ENCODE data around the gene UNC5C. TPM values are rescaled to one million over a fixed set of nuclear protein-coding genes. Genes with fewer than 3 reads are reported as not detected.

Gene UNC5C
- total and polyA plus RNA-seq, 10 of the 15 experiments (the other 5 are each of a cell fraction or from before 2014, with no cell fraction given) = 0.02 to 2.0 (median 0.15) TPM; not detected in 1

- BruUV-seq (replicated peaks) = no TSS peak
- H3K4me1 ChIP-seq (ENCODE audit: control insufficient read depth, insufficient read depth, low read length) = no peaks in the 10 kb centered on the region
- DNase-seq (ENCODE audit: low read depth, low spot score) = no peak
- POLR2A ChIA-PET = no interaction called here
- intact Hi-C loops (cut with micrococcal nuclease; ENCODE audit: unreplicated experiment) (no loop called here), in situ Hi-C loops (cut with MboI) (no loop called here)
- no peak overlapping the region for H3K4me3 ChIP-seq
- ATAC-seq = no peak
- CTCF ChIA-PET = interaction anchor here (1.2 to 1.6 kb wide), 2 partner anchors 18 to 90 kb away, joined by 3 read pairs; no protein-coding TSS in a partner anchor
- H2AFZ ChIP-seq (ENCODE audit: control insufficient read depth, low read depth, low read length) = no peak overlapping the region
- no peaks in the 10 kb centered on the region for H3K27me3 ChIP-seq (replicated peaks in 1 of 2; ENCODE audit: control insufficient read depth in 2 of 2, insufficient read depth in 2 of 2, low read length in 1 of 2)
- SMC1A ChIA-PET (ENCODE audit: uncharacterized antibody, unreplicated experiment) = interaction anchor here (0.6 kb wide), 1 partner anchor 550 kb away, joined by 5 read pairs; no protein-coding TSS in a partner anchor
- WGBS (ENCODE audit: insufficient coverage, insufficient replicate concordance, low lambda C conversion rate, missing lambda C conversion rate) = 13% methylated on average over 3 of the region's 3 CpGs
- RAD21 ChIA-PET (ENCODE audit: unreplicated experiment) = no interaction called here
- H3K36me3 ChIP-seq (ENCODE audit: control insufficient read depth in 2 of 2, insufficient read depth in 2 of 2, low read length in 1 of 2) = no peaks in the 10 kb centered on the region
- no peak overlapping the region for H3K27ac ChIP-seq (ENCODE audit: control insufficient read depth, insufficient read depth)
- no peak for TF ChIP-seq KLF5 (IDR thresholded peaks at IDR 0.05; ENCODE audit: partially characterized antibody)
- TF ChIP-seq ZNF24 (IDR thresholded peaks at IDR 0.05) = no peak
- H3K79me2 ChIP-seq (ENCODE audit: control insufficient read depth, insufficient read depth, low read length) = no peaks in the 10 kb centered on the region
- no peak overlapping the region for H3K4me2 ChIP-seq (ENCODE audit: control insufficient read depth, insufficient read depth)
- no peak for FAIRE-seq
- H4K20me1 ChIP-seq (ENCODE audit: control insufficient read depth, insufficient read depth) = no peaks in the 10 kb centered on the region
- H3K9me3 ChIP-seq (replicated peaks; ENCODE audit: control insufficient read depth, insufficient read depth, low read length) = no peaks in the 10 kb centered on the region
- H3K9ac ChIP-seq (ENCODE audit: control insufficient read depth, insufficient read depth, low read length) = no peak overlapping the region
These were observed 276.0 kb downstream of the UNC5C start for GRCh38 chr4:95272797-95273196.

DNA sequence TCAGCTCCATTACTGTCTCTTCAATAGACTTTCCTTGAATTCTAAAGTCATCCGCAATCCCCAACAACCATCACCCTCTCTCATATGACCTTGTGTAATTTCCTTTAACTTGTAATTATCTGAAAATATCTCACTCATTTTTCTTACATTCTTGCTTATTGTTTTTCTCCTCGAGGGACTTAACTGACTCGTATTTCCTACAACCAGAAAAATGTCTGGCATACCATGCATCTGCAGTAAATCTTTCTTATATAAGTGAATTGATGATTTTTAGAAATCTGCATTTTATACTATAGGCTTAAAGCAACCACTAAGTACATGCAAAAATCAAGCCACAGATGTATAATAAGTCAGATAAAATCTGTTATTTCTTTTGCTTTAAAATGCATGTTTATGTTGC, 276.7 kb downstream of the UNC5C start:
- no TSS peak for BruUV-seq (replicated peaks)
- Histone ChIP-seq H3K4me2 (ENCODE audit: control insufficient read depth, insufficient read depth) (no peak overlapping the region), H3K9ac (ENCODE audit: control insufficient read depth, insufficient read depth, low read length) (no peak overlapping the region), H3K27me3 (replicated peaks in 1 of 2; ENCODE audit: control insufficient read depth in 2 of 2, insufficient read depth in 2 of 2, low read length in 1 of 2) (no peaks in the 10 kb centered on the region), H3K9me3 (replicated peaks; ENCODE audit: control insufficient read depth, insufficient read depth, low read length) (no peaks in the 10 kb centered on the region), H3K79me2 (ENCODE audit: control insufficient read depth, insufficient read depth, low read length) (no peaks in the 10 kb centered on the region), H4K20me1 (ENCODE audit: control insufficient read depth, insufficient read depth) (no peaks in the 10 kb centered on the region), H3K4me3 (no peak overlapping the region), H3K27ac (ENCODE audit: control insufficient read depth, insufficient read depth) (no peak overlapping the region), H3K36me3 (ENCODE audit: control insufficient read depth in 2 of 2, insufficient read depth in 2 of 2, low read length in 1 of 2) (no peaks in the 10 kb centered on the region), H3K4me1 (ENCODE audit: control insufficient read depth, insufficient read depth, low read length) (no peaks in the 10 kb centered on the region), H2AFZ (ENCODE audit: control insufficient read depth, low read depth, low read length) (no peak overlapping the region)
- WGBS (ENCODE audit: insufficient coverage, insufficient replicate concordance, low lambda C conversion rate, missing lambda C conversion rate) = 30% methylated on average over 3 of the region's 3 CpGs
- ATAC-seq (no peak), DNase-seq (ENCODE audit: low read depth, low spot score) (no peak), FAIRE-seq (no peak)
- ChIA-PET CTCF (interaction anchor here (1.6 kb wide), 1 partner anchor 91 kb away, joined by 3 read pairs; no protein-coding TSS in a partner anchor), SMC1A (ENCODE audit: uncharacterized antibody, unreplicated experiment) (no interaction called here), POLR2A (no interaction called here), RAD21 (ENCODE audit: unreplicated experiment) (no interaction called here)
- intact Hi-C loops (cut with micrococcal nuclease; ENCODE audit: unreplicated experiment) (no loop called here), in situ Hi-C loops (cut with MboI) (no loop called here)
- TF ChIP-seq PKNOX1 (IDR thresholded peaks at IDR 0.05) = no peak
- TF ChIP-seq, protein P1, sequence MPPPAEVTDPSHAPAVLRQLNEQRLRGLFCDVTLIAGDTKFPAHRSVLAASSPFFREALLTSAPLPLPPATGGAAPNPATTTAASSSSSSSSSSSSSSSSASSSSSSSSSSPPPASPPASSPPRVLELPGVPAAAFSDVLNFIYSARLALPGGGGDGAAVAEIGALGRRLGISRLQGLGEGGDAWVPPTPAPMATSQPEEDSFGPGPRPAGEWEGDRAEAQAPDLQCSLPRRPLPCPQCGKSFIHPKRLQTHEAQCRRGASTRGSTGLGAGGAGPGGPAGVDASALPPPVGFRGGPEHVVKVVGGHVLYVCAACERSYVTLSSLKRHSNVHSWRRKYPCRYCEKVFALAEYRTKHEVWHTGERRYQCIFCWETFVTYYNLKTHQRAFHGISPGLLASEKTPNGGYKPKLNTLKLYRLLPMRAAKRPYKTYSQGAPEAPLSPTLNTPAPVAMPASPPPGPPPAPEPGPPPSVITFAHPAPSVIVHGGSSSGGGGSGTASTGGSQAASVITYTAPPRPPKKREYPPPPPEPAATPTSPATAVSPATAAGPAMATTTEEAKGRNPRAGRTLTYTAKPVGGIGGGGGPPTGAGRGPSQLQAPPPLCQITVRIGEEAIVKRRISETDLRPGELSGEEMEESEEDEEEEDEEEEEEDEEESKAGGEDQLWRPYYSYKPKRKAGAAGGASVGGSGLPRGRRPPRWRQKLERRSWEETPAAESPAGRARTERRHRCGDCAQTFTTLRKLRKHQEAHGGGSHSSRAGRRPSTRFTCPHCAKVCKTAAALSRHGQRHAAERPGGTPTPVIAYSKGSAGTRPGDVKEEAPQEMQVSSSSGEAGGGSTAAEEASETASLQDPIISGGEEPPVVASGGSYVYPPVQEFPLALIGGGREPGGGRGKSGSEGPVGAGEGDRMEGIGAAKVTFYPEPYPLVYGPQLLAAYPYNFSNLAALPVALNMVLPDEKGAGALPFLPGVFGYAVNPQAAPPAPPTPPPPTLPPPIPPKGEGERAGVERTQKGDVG (CRISPR knock-in tag; IDR thresholded peaks at IDR 0.05) = no peak
- TF ChIP-seq NFIC (IDR thresholded peaks at IDR 0.05; ENCODE audit: low read depth, low read length) = no peak
- TF ChIP-seq POLR2AphosphoS5 (IDR thresholded peaks at IDR 0.05; ENCODE audit: low read length) = no peak
- no peak for TF ChIP-seq STAT1 (conservative IDR thresholded peaks at IDR 0.05)
- TF ChIP-seq BMI1 (IDR thresholded peaks at IDR 0.05; ENCODE audit: borderline replicate concordance) = no peak
- no peak for TF ChIP-seq EED (IDR thresholded peaks at IDR 0.05; ENCODE audit: low read depth)
- TF ChIP-seq CHD2 (IDR thresholded peaks at IDR 0.05; ENCODE audit: borderline replicate concordance, low read depth, low read length) = no peak
- TF ChIP-seq ZBTB11 (CRISPR knock-in tag; IDR thresholded peaks at IDR 0.05) = no peak

Measured in GM12878 (cell line).